K562 (cell line): ENCODE results near the gene FKBP8. TPM values are rescaled to one million over a fixed set of nuclear protein-coding genes. Genes with fewer than 3 reads are reported as not detected.

Experiments used
- ARID2 ChIP-seq: fragments of 450-650 bp; IDR thresholded peaks from 2 replicates; pipeline ENCODE4 v1.6.1; 2017; ENCODE audit warnings: antibody characterized with exemption, mild to moderate bottlenecking
- FOXP4 ChIP-seq: sonication (generic); formaldehyde crosslinking; IDR thresholded peaks from 2 replicates; pipeline ENCODE4 v1.8.0; 2022; ENCODE audit warnings: mild to moderate bottlenecking, missing genetic modification reagents, borderline replicate concordance
- KDM4B ChIP-seq, 2 experiments: fragments of 450-650 bp in 1 of 2; sonication (generic) in 1 of 2; IDR thresholded peaks; 2 replicates each; pipeline ENCODE4 v1.6.1; 2016 to 2017; ENCODE audit warnings: borderline replicate concordance in 2 of 2, antibody characterized with exemption in 1 of 2, low read depth in 1 of 2, mild to moderate bottlenecking in 1 of 2
- MTF1 ChIP-seq: fragments of 250-450 bp; sonication (Bioruptor Pico); IDR thresholded peaks from 2 replicates; pipeline ENCODE4 v1.9.0; 2021; ENCODE audit warnings: moderate library complexity, mild to moderate bottlenecking, inconsistent platforms, borderline replicate concordance
- PRMT5 ChIP-seq: sonication (generic); formaldehyde crosslinking; IDR thresholded peaks from 2 replicates; pipeline ENCODE4 v1.5.0; 2020; ENCODE audit warnings: missing genetic modification reagents
- RNF219 ChIP-seq: fragments of 250-450 bp; sonication (Bioruptor Pico); IDR thresholded peaks from 2 replicates; pipeline ENCODE4 v1.5.0; 2022; ENCODE audit warnings: mild to moderate bottlenecking
- SMAD1 ChIP-seq: fragments of 150-350 bp; IDR thresholded peaks from 2 replicates; pipeline ENCODE4 v1.6.1; 2014; ENCODE audit warnings: low read length, low read depth; ENCODE audit not compliant: partially characterized antibody
- STAG1 ChIP-seq: sonication (generic); formaldehyde crosslinking; IDR thresholded peaks from 2 replicates; pipeline ENCODE4 v1.5.0; 2020; ENCODE audit warnings: missing genetic modification reagents, borderline replicate concordance
- ZFX ChIP-seq: sonication (generic); formaldehyde crosslinking; IDR thresholded peaks from 2 replicates; pipeline ENCODE4 v1.8.0; 2022; ENCODE audit warnings: mild to moderate bottlenecking, missing genetic modification reagents, moderate library complexity
- ZKSCAN3 ChIP-seq: fragments of 250-450 bp; sonication (Bioruptor Pico); IDR thresholded peaks from 2 replicates; pipeline ENCODE4 v1.4.0; 2020
- ZNF143 ChIP-seq: sonication (generic); formaldehyde crosslinking; IDR thresholded peaks from 2 replicates; pipeline ENCODE4 v1.9.0; 2022; ENCODE audit warnings: mild to moderate bottlenecking, missing genetic modification reagents
- polyA plus RNA-seq, 8 experiments: library from polyadenylated mRNA; depleted of rRNA in 4 of 8; stranded (reverse) in 5 of 8; unstranded in 3 of 8; fragments of >200 nt; fragmentation: Nextera tagmentation in 2 of 8; fragmentation: Illumina TruSeq in 1 of 8; extraction: Ambion mirVana in 2 of 8; extraction: Trizol in 1 of 8; gene quantifications; 2 replicates each; pipeline versions ENCODE4 v1.2.1 to v1.2.3, GENCODE V29; 2011 to 2014; ENCODE audit warnings: inconsistent platforms in 1 of 8, missing spikeins in 1 of 8
- total RNA-seq, 7 experiments: library from RNA; depleted of rRNA in 6 of 7; stranded (reverse); fragments of >200 nt in 6 of 7; fragmentation: Illumina TruSeq in 2 of 7; extraction: Trizol in 2 of 7; gene quantifications; 2 replicates each; pipeline versions ENCODE4 v1.2.1 to v1.2.3, GENCODE V29; 2011 to 2021; ENCODE audit warnings: low replicate concordance in 1 of 7
- TF ChIP-seq, protein P1 (sequence below): fragments of 450-650 bp; IDR thresholded peaks from 2 replicates; pipeline ENCODE4 v1.6.1; 2016; ENCODE audit warnings: borderline replicate concordance
- TF ChIP-seq, protein P2 (sequence below): IDR thresholded peaks from 2 replicates; pipeline ENCODE4 v1.6.1; 2012; ENCODE audit warnings: low read depth, low read length, improper control_type of control experiment, borderline replicate concordance

FKBP8 gene
- total and polyA plus RNA-seq, 9 of the 15 experiments (the other 6 are each of a cell fraction or from before 2014, with no cell fraction given): 0.46 to 236 (median 104) TPM

GRCh38 chr19:18588611-18589379 is 45.4 kb upstream of the FKBP8 start, which contains the start of gene REX1BD (continued):
- TF ChIP-seq ZFX (CRISPR knock-in tag) (peak; percentile 66), KDM4B (IDR thresholded peaks at IDR 0.05; ENCODE audit: borderline replicate concordance in 2 of 2, low read depth in 1 of 2) (peak in 1 of 2 experiments; percentile 77; a peak in 1 of 4 replicates), MTF1 (CRISPR knock-in tag) (no peak), SMAD1 (no peak), STAG1 (CRISPR knock-in tag) (no peak), FOXP4 (CRISPR knock-in tag) (peak; percentile 39; the same call in 1 of the 2 replicates), PRMT5 (CRISPR knock-in tag) (no peak), RNF219 (no peak), ZNF143 (CRISPR knock-in tag) (no peak; the same call in 1 of the 2 replicates), ARID2 (no peak), ZKSCAN3 (no peak)
- TF ChIP-seq, protein P1, sequence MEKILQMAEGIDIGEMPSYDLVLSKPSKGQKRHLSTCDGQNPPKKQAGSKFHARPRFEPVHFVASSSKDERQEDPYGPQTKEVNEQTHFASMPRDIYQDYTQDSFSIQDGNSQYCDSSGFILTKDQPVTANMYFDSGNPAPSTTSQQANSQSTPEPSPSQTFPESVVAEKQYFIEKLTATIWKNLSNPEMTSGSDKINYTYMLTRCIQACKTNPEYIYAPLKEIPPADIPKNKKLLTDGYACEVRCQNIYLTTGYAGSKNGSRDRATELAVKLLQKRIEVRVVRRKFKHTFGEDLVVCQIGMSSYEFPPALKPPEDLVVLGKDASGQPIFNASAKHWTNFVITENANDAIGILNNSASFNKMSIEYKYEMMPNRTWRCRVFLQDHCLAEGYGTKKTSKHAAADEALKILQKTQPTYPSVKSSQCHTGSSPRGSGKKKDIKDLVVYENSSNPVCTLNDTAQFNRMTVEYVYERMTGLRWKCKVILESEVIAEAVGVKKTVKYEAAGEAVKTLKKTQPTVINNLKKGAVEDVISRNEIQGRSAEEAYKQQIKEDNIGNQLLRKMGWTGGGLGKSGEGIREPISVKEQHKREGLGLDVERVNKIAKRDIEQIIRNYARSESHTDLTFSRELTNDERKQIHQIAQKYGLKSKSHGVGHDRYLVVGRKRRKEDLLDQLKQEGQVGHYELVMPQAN: no peak; the same call in 1 of the 2 replicates
- TF ChIP-seq, protein P2, sequence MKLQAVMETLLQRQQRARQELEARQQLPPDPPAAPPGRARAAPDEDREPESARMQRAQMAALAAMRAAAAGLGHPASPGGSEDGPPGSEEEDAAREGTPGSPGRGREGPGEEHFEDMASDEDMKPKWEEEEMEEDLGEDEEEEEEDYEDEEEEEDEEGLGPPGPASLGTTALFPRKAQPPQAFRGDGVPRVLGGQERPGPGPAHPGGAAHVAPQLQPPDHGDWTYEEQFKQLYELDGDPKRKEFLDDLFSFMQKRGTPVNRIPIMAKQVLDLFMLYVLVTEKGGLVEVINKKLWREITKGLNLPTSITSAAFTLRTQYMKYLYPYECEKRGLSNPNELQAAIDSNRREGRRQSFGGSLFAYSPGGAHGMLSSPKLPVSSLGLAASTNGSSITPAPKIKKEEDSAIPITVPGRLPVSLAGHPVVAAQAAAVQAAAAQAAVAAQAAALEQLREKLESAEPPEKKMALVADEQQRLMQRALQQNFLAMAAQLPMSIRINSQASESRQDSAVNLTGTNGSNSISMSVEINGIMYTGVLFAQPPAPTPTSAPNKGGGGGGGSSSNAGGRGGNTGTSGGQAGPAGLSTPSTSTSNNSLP: no peak; the same call in 1 of the 2 replicates
